HFF-Myc (cell line): ENCODE measurements around the gene FSIP1.

ENCODE experiments used
- DNase-seq: peaks from one replicate; pipeline ENCODE4 v3.0.0-alpha.2; 2011; ENCODE audit warnings: low read depth; ENCODE audit errors: extremely low read depth
- H3K4me3 ChIP-seq: replicated peaks from 2 replicates; pipeline ENCODE4 v1.5.1; 2011; ENCODE audit warnings: low read depth, mild to moderate bottlenecking, control low read depth, low read length
- TF ChIP-seq, protein P1 (sequence below): IDR thresholded peaks from 2 replicates; pipeline ENCODE4 v1.5.1; 2012; ENCODE audit warnings: mild to moderate bottlenecking, low read depth, low read length, control low read depth; ENCODE audit errors: missing control alignments

Gene FSIP1

GRCh38 chr15:39642011-39642640, 140.5 kb downstream of the FSIP1 start:
- DNase-seq, result no peak
- TF ChIP-seq, protein P1, sequence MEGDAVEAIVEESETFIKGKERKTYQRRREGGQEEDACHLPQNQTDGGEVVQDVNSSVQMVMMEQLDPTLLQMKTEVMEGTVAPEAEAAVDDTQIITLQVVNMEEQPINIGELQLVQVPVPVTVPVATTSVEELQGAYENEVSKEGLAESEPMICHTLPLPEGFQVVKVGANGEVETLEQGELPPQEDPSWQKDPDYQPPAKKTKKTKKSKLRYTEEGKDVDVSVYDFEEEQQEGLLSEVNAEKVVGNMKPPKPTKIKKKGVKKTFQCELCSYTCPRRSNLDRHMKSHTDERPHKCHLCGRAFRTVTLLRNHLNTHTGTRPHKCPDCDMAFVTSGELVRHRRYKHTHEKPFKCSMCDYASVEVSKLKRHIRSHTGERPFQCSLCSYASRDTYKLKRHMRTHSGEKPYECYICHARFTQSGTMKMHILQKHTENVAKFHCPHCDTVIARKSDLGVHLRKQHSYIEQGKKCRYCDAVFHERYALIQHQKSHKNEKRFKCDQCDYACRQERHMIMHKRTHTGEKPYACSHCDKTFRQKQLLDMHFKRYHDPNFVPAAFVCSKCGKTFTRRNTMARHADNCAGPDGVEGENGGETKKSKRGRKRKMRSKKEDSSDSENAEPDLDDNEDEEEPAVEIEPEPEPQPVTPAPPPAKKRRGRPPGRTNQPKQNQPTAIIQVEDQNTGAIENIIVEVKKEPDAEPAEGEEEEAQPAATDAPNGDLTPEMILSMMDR, result no peak
- H3K4me3 ChIP-seq, result no peak overlapping the region

DNA sequence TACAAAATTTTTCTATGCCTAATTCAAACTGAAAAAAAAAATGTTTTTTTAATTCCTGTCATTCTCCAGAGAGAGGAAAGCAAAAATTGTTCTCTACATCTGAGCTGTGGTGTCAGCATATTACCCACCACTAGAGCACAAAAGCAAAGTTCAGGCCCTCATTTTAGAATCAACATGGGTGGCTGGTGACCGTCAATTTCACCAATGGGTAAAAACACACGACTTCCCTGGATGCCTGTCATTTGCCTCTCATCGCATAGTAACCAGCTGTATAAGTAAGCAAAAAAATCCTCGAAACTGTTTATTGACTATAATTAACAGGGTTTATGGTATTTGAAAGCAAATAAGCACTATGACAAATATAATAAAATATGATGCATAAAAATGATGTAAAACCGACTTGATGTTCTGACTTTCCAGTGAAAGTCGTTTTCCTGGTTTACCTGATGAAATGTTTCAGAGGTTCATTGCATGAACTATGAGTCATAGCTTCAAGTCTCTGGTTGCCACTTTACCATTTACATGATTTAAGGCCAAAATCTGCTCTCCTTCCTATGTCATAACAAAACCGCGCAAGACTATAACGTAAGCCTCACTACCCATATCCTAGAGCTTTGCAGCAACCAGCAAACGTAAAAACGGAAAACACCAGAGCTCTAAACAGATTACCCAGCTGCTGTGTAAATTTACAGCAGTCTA, 141.3 kb downstream of the FSIP1 start:
- TF ChIP-seq, protein P1, result no peak
- no peak for DNase-seq
- H3K4me3 ChIP-seq, result no peak overlapping the region

DNA sequence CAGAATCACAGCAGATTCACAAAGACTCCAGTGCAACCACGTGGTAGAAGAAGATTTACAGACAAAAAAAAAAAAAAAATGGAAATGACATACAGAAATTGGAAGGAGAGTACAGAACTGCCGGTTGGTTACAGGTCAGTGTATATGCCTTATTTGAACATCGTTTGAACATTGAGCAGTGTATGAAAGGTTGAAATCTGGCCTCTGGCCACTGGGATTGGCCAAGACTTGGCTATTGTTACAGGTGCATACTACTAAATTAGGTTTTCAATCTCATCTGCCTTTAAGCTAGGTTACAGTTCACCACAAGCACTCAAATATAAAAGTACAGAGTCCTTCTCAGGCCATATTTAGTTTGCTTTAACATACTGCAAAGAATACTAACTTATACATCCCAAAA, 142.0 kb downstream of the FSIP1 start:
- DNase-seq, result no peak
- no peak overlapping the region for H3K4me3 ChIP-seq
- TF ChIP-seq, protein P1, result no peak

DNA sequence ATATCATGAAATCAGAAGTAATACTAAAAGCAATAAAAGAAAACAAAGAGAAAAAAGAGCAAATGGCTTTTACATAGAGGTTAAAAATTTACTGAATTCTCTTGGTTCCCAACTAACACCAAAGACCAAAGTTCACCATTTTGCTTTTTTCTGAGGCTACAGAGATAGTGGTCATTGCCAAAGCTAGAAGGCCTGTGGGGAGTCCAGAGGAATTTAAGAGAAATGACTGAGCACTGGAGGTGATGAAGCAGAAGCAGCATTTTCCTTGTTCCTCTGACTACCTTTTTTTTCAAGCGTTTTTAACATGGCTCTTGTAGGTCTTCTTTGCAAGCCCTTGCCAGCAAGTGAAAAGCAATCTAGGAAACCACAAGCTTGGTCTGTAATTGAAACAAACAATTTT, 143.6 kb downstream of the FSIP1 start:
- no peak overlapping the region for H3K4me3 ChIP-seq
- no peak for DNase-seq
- TF ChIP-seq, protein P1, result no peak

DNA sequence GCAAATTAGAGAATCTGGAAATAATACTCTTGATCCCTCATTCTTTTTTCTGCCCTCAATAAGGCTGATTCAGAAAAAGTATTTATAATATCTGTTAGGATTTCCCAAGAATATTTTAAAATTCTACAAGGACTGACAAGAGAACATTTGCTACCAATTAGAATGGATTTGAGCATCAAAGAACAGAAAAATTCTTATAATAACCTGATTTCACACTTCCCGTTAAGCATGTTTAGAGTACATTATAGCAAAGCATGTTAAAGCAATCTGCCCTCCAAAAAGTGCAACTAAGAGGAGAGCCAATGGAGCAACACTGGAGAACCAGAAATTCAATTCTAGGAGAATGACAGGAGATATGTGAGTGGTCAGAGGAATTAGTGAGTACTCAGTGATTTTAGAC, 144.6 kb downstream of the FSIP1 start:
- DNase-seq, result no peak
- no peak overlapping the region for H3K4me3 ChIP-seq
- TF ChIP-seq, protein P1, result no peak

- no peak for DNase-seq
- TF ChIP-seq, protein P1, result no peak
- no peak overlapping the region for H3K4me3 ChIP-seq
Observed at GRCh38 chr15:39631357-39631756, 151.3 kb downstream of the FSIP1 start.
